GM12801 (cell line): Measurements from ENCODE around the gene PTPRH.

Experiments used
- TF ChIP-seq, protein P1 (sequence below): IDR thresholded peaks from one replicate; pipeline ENCODE4 v1.5.1; 2011; ENCODE audit warnings: control low read depth; ENCODE audit not compliant: insufficient read length; ENCODE audit errors: extremely low read depth

PTPRH gene

DNA sequence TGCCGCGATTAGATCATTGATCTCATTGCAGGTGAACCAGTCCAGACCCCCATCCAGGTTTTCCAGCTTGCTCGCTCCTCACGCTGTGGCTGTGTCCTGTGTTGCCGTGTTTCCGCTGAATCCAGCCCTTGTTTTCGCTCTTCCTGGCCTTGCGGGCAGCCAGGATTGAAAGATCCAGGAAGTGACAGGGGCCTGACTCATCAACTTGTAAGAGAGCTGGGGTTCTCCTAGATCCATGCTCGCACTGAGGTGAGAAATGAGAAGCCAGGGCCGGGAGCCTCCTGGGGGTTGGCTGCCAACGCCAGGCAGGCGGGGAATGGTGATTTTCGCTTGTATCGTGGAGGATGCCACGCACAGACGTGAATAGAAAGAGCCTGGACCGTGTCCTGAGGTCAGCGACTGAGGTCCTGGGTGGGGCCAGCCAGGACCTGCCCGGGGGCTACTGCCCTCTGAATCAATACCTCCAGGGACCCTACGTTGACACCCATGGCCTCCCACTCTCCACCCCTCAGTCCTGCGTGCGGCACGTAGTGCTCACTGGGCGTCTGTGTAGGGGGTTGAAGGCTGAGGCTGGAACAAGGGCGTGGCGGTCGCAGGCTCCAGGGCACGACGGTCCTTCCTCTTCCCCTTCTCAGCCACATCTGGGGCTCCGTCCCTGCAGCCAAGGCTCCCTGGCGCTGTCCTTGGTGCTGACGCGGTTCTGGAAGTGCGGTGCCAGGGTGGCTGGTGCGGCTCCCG lies 7.3 kb upstream of the PTPRH start:
- TF ChIP-seq, protein P1, sequence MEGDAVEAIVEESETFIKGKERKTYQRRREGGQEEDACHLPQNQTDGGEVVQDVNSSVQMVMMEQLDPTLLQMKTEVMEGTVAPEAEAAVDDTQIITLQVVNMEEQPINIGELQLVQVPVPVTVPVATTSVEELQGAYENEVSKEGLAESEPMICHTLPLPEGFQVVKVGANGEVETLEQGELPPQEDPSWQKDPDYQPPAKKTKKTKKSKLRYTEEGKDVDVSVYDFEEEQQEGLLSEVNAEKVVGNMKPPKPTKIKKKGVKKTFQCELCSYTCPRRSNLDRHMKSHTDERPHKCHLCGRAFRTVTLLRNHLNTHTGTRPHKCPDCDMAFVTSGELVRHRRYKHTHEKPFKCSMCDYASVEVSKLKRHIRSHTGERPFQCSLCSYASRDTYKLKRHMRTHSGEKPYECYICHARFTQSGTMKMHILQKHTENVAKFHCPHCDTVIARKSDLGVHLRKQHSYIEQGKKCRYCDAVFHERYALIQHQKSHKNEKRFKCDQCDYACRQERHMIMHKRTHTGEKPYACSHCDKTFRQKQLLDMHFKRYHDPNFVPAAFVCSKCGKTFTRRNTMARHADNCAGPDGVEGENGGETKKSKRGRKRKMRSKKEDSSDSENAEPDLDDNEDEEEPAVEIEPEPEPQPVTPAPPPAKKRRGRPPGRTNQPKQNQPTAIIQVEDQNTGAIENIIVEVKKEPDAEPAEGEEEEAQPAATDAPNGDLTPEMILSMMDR, result no peak

DNA sequence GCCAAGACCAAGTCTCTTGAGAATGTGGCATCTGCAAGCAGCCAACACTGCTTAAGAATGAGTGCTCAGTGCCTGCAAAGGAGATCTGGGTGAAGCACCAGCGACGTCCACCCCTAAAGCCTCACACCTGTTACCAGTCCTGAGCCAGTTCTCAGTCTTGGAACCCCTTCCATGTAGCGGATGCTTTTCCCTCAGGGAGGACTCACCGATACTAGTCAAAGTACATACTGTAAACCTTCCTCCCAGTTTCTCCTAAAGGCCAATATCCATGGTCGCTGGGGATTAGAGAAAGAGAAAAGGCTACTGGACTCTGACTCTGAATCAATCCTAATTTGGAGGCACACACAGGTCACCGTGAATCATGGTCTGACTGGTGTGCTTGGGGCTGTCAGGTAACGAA lies 4.2 kb upstream of the PTPRH start:
- TF ChIP-seq, protein P1, result no peak

DNA sequence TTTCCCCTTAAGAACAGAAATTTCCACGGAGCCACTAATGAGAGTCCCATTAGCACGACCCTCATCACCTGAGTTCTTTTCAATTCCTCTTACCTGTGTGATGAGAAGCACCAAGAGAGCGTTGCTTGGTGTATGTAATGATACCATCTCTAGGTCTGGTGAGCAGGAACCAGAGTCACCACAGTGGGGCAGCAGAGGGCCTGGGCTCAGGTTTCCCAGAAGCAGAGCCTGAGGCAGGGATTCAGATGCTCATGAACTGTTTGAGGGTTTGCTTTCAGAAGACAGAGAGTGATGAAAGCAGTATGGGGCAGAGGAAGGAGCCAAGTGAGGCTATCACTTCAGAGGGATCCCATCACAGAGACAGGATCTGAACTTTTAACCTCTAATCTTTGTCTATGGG lies 3.1 kb upstream of the PTPRH start:
- TF ChIP-seq, protein P1, result no peak

DNA sequence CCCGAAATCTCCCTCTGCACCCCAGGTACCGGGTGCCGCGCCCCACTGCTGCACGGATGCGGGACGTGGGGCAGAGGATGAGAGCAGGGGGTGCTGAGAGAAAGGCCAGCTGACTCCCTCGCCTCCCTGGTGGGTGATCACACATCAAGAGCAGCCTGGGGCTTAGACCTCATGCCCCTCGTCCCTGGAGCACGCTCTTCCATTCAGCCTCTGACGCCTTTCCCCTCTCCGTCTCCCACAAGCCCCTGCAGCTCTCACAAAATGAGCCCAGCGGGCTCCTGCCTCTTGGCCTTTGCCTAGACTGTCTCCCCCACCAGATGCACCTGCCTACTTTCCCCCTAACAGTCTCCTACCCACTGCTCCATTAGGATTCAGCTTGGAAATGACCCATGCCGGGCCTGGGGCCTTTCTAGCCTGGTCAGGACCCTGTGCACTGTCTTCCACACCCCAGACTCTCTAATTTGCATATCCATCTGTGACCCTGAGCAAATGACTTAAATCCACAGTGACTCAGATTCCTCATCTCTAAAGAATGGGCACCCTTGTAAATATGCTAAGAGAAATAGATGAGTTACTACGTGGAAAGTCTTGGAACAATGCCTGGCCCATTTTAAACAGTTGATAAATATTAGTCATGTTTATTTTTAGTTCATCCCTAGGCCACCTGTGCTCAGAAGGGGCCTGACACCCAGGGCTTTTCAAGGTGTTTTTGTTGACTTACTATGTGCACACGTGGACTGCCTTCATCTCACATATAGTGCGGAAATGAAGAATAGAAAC lies 582 bp upstream of the PTPRH start:
- TF ChIP-seq, protein P1, result no peak

- TF ChIP-seq, protein P1, result no peak
These were observed 2.4 kb downstream of the PTPRH start for GRCh38 chr19:55206664-55207500.

DNA sequence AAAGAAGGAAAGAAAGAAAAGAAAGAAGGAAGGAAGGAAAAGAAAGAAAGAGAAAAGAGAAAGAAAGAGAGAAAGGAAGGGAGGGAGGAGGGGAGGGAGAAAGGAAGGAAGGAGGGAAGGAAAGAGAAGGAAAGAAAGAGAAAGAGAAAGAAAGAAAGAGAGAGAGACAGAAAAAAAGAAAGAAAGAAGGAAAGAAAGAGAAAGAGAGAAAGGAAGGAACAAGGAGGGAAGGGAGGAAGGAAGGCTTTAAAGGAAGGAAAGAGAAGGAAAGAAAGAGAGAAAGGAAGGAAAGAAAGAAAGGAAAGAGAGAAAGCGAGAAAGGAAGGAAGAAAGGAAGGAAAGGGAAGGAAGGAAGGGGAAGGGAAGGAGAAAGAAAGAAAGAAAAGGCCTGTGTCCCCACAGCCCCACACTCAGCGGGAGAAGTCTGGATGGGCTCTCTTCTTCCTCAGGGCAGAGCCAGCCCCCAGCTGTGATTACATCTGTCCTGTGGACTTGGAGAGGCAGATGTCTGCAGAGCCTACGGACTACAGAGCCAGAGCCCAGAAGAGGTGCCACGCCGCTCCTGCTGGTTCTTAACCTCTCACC lies 9.6 kb downstream of the PTPRH start:
- TF ChIP-seq, protein P1, result no peak

DNA sequence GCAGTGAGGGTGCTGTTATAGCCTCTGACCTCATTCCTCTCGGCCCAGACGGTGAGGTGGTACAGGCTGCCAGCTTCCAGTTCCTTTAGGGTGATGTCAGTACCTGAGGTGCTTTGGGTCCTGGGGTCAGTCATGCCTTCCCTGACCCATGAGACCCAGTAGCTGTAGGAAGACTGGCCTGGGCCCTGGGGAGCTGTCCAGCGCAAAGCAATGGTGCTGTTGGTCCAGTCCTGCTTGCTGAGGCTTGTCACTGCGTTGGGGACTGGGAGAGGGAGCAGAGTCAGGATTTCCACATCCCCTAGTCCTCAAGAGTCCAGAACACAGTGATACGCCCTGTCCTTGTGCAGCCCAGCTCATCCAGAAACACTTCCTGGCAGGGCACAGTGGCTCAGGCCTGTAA lies 10.7 kb downstream of the PTPRH start:
- TF ChIP-seq, protein P1, result no peak
